Nephron progenitor cell (in vitro differentiated cells): Measurements from ENCODE around the gene SLC27A1.

Experiments
- DNase-seq: peaks from one replicate; pipeline ENCODE4 v3.0.0; 2021
- H3K27ac Mint-ChIP-seq: 2 replicates; pipeline ENCODE4 v1.8.0; 2021; ENCODE audit warnings: mild to moderate bottlenecking, moderate library complexity, mixed read lengths
- H3K27me3 Mint-ChIP-seq: 2 replicates; pipeline ENCODE4 v1.8.0; 2021; ENCODE audit warnings: mild to moderate bottlenecking, low read depth, mixed read lengths; ENCODE audit not compliant: poor library complexity
- H3K36me3 Mint-ChIP-seq: 2 replicates; pipeline ENCODE4 v1.8.0; 2021; ENCODE audit warnings: low read depth, mixed read lengths
- H3K4me1 Mint-ChIP-seq: 2 replicates; pipeline ENCODE4 v1.8.0; 2021; ENCODE audit warnings: mixed read lengths
- H3K4me3 Mint-ChIP-seq: 2 replicates; pipeline ENCODE4 v1.8.0; 2021; ENCODE audit warnings: mild to moderate bottlenecking, moderate library complexity, mixed read lengths
- H3K9me3 Mint-ChIP-seq: 2 replicates; pipeline ENCODE4 v1.8.0; 2021; ENCODE audit warnings: mild to moderate bottlenecking, moderate library complexity, mixed read lengths
- TF ChIP-seq, protein P1 (sequence below): fragments of 200-600 bp; sonication (generic); IDR thresholded peaks from 2 replicates; pipeline ENCODE4 v1.5.0; 2021; ENCODE audit warnings: antibody characterized with exemption

The SLC27A1 gene

DNA sequence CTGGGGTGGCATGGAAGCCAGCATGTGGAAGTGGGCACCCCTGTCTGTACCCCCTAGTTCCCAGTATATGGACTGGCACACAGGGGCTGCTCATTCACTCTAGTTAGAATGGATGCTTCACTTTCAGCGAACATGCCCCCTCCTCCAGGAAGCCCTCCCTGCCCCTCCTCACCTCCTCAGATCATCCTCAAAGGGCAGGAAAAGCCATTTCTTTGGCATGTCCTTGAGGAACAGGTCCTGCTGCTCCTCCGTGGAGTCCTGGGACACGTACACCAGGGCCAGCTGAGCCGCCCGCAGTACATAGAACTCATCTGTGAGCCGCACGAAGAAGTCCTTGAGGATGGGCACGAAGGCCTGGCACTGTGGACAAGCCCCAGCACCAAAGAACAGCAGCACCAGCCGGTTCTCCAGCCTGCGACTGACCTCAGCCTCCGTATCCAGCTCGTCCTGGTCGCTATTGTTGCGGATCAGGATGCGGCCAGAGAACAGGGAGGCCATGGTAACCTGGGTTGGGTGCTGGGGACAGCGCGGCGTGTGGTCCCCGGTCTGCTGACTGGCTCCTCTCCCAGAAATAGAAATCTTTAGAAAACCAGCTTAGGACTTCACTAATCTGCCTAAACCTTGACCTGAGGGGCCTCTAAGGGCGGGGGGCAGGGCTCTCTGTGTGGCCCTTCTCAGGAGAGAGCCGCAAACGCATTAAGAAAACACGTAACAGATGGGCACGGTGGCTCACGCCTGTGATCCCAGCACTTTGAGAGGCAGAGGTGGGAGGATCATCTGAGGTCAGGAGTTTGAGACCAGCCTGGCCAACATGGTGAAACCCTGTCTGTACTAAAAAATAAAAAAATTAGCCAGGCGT is 9.7 kb upstream of the SLC27A1 start, which contains the start of gene NXNL1:
Gene NXNL1, minus strand, starts transcription at position 555 of the 859 bp plus-strand sequence. Its CDS starts 57 bp downstream, at position 498.
- H3K27ac Mint-ChIP-seq: no peak within 1 kb of the TSS
- DNase-seq: no peak
- H3K4me3 Mint-ChIP-seq: no peak within 1 kb of the TSS
- H3K9me3 Mint-ChIP-seq: no peaks in the 10 kb centered on the region
- TF ChIP-seq, protein P1, sequence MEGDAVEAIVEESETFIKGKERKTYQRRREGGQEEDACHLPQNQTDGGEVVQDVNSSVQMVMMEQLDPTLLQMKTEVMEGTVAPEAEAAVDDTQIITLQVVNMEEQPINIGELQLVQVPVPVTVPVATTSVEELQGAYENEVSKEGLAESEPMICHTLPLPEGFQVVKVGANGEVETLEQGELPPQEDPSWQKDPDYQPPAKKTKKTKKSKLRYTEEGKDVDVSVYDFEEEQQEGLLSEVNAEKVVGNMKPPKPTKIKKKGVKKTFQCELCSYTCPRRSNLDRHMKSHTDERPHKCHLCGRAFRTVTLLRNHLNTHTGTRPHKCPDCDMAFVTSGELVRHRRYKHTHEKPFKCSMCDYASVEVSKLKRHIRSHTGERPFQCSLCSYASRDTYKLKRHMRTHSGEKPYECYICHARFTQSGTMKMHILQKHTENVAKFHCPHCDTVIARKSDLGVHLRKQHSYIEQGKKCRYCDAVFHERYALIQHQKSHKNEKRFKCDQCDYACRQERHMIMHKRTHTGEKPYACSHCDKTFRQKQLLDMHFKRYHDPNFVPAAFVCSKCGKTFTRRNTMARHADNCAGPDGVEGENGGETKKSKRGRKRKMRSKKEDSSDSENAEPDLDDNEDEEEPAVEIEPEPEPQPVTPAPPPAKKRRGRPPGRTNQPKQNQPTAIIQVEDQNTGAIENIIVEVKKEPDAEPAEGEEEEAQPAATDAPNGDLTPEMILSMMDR: no peak
- H3K27me3 Mint-ChIP-seq: peaks cover 72% of the 10 kb centered on the region
- H3K4me1 Mint-ChIP-seq: peaks cover 4% of the 10 kb centered on the region
- H3K36me3 Mint-ChIP-seq: no peaks in the 10 kb centered on the region

DNA sequence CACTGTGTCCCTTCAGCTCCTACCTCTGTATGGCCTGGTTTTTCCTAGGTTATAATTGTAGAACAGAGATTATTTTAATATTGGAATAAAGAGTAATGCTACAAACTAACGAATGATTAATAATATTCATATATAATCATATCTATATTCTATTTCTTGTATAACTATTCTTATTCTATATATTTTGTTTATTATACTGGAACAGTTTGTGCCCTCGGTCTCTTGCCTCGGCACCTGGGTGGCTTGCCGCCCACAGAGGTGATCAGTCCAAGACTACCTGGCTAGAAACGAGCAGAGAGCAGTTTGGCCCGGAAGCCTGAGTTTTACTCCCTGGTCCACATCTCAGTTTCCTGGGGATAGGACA is 3.9 kb upstream of the SLC27A1 start:
- Mint-ChIP-seq H3K4me3 (no peak overlapping the region), H3K36me3 (no peaks in the 10 kb centered on the region), H3K27ac (no peak overlapping the region), H3K27me3 (peaks cover 27% of the 10 kb centered on the region), H3K4me1 (peaks cover 46% of the 10 kb centered on the region), H3K9me3 (no peaks in the 10 kb centered on the region)
- TF ChIP-seq, protein P1: no peak
- DNase-seq: no peak

DNA sequence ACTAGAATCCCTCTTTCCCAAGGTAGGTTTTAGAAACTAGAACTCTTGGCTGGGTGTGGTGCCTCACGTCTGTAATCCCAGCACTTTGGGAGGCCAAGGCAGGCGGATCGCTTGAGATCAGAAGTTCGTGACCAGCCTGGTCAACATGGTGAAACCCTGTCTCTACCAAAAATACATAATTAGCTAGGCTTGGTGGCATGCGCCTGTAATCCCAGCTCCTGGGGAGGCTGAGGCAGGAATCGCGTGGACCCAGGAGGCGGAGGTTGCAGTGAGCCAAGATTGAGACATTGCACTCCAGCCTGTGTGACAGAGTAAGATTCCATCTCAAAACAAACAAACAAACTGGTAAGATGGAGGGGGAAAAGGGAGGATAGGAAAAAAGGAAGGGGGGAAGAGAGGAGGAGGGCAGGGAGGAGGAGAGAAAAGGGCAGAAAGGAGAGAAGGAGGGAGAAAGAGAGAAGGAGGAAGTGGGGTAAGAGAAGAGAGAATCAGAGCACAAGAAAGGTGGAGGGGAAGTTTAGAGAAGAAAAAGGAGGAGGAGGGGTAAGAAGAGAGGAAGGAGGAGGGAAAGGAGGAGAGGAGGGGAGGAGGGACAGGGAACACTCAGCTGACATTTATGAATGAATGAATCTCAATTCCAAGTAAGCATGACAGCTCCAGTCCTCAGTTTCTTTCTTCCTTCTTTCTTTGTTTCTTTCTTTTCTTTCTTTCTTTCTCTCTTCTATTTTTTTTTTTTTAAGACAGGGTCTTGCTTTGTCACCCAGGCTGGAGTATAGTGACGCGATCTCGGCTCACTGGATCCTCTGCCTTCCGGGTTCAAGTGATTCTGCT is 2.6 kb upstream of the SLC27A1 start:
- Mint-ChIP-seq H3K27ac (no peak overlapping the region), H3K27me3 (peaks cover 27% of the 10 kb centered on the region), H3K4me1 (peaks cover 51% of the 10 kb centered on the region), H3K4me3 (peak overlapping the region; percentile 93), H3K9me3 (no peaks in the 10 kb centered on the region), H3K36me3 (no peaks in the 10 kb centered on the region)
- DNase-seq: no peak
- TF ChIP-seq, protein P1: no peak

DNA sequence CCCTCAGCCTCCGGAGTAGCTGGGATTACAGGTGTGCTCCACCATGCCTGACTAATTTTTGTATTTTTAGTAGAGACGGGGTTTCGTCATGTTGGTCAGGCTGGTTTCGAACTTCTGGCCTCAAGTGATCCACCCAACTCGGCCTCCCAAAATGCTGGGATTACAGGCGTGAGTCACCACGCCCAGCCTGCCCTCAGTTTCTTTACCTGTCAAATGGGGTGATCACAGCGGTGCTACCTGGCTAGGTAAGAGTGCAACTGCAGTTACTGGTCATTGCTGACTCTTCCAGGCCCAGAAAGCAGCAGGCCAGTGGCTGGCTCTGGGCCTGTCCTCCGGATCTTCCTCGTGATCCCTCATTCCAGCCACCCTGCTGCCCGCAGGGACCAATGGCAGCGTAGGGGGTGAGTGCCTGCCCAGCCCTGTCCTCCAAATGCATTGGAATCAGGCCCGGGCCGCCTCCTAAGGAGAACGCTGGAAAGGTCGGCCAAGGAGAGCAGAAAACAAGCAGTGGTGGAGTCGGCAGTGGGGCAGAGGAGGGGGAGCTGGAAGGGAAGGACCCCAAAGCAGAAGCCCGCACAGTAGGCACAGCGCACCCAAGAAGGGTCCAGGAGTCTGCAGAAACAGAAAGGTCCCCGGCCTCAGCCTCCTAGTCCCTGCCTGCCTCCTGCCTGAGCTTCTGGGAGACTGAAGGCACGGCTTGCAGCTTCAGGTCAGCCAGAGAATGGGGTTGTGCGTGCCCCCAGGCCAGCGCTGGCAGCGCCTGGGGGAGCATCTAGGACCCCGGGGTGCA is 1.8 kb upstream of the SLC27A1 start:
- peaks cover 51% of the 10 kb centered on the region for H3K4me1 Mint-ChIP-seq
- no peaks in the 10 kb centered on the region for H3K9me3 Mint-ChIP-seq
- peak overlapping the region; percentile 99 for H3K27ac Mint-ChIP-seq
- no peaks in the 10 kb centered on the region for H3K36me3 Mint-ChIP-seq
- DNase-seq: no peak
- TF ChIP-seq, protein P1: no peak
- peaks cover 20% of the 10 kb centered on the region for H3K27me3 Mint-ChIP-seq
- peak overlapping the region; percentile 93 for H3K4me3 Mint-ChIP-seq

DNA sequence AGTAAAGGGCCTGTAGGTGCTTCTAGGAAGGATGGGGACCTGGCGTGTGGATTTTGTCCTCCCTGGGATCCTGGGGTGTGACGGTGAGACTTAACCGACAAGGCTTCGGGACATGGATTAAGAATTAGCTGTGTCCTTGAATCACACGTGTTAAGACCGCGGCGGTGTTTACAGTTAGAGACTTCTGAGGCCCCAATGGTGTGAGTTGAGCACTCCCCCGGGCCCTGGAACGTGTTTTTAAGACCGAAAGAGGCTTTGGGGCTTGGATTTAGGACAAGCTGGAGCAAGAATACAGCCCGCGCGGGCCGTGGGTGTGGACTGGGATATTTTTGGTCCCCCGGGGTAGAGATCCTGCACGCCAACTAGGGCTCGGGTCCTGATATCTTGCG is 1.2 kb upstream of the SLC27A1 start:
- TF ChIP-seq, protein P1: no peak
- Mint-ChIP-seq H3K27ac (peak overlapping the region; percentile 99), H3K27me3 (peaks cover 19% of the 10 kb centered on the region), H3K4me1 (peaks cover 51% of the 10 kb centered on the region), H3K4me3 (peak overlapping the region; percentile 93), H3K36me3 (peaks cover 4% of the 10 kb centered on the region), H3K9me3 (no peaks in the 10 kb centered on the region)
- no peak for DNase-seq
